Measurements from ENCODE around the gene ZFYVE9.
"Not testable (repeated sequence)": the region's sequence is repeated elsewhere in the genome, so short reads cannot be mapped to it uniquely, and the experiment has no call there.

The ZFYVE9 gene

DNA sequence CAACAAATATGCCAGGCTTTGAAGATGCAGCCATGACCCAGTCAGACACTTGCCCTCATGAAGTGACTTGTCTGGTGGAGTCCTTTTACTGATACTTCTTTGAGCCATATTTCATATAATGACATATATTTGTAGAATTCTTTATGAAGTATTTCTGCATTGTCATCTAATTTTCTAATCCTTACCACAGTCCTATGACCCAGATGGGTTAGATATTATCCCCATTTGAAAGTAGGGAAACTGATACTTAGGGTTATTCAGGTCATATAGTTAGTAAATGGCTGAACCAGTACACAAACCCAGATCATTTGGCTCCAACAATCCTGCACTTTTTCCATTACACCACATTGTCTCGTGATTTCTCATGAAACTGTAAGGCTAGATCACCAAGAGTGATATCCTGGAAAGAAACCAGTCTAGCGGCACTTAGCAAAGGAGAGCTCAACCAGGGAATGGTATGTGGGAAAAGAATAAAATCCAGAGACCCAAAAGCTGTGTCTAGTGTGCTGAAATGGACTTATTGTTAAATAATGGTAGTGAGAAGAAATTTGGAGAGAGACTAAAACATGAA, 49.6 kb downstream of the ZFYVE9 start:
- DNase-seq, result no peak

DNA sequence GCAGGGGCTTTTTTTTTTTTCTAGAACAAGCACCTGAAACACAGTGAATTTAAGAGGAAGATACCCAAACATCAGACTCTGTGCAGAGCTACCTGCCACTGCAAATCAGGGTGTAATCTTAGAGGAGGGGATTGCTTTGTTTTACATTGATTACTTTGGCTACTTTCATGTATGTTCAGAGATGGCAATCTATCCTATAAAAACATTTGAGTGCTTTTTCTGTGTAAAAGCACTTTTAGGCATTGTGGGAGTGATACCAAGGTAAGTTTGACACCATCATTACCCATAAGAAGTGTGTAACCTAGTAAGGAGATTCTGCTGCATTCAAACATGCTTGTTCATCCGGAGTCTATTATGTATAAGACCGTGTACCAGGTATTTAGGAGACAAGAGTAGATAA, 50.1 kb downstream of the ZFYVE9 start:
- DNase-seq, result no peak

DNA sequence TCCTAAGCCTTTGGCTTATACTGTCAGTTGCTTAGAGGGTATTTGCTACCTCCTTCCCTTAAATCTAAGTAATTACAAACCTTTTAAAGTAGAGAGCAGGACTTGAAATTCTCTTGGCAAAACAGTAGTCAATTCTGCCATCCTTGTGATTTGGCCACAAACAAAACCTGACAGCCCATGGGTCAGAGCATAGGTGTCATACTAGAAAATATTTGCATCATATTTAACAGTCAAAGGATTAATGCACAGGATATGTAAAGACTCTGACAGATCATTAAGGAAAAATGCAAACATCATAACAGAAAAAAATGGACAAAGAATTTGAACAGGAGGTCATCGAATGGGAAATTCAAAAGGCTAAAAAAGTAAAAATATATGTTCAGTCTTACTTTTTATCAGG, 50.5 kb downstream of the ZFYVE9 start:
- DNase-seq, result no peak

DNA sequence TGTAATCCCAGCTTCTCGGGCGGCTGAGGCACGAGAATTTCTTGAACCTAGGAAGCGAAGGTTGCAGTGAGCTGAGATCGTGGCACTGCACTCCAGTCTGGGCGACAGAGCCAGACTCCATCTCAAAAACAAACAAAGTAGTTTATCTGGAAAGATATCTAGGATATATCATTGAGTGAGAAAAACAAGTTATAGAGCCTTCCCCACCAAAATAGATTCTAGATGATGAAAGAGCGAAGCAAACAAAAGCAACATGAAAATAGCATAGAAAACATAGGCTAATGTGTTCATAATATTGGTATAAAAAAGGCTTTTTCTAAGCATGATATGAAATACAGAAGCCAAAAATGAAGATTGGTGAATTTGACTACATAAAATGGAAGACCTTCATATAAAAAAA, 52.1 kb downstream of the ZFYVE9 start:
- no peak for DNase-seq

DNA sequence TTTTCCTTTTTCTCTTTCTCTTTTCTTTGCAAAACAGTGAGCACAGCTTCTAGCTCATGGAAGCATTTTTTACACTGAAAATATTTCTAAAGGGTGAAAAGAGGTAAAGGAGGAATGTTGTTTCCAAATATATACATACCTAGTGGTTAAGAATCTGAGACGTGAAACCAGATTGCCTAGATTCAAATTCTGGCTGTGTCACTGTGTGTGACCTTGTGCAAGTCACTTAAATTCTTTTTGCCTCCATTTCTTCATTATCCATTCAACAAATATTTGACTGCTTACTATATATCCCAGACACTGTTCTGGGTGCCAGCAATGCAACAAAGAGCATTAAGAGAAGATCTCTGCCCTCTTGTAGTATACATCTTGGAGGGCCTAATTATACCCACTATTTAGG, 53.3 kb downstream of the ZFYVE9 start:
- no peak for DNase-seq

DNA sequence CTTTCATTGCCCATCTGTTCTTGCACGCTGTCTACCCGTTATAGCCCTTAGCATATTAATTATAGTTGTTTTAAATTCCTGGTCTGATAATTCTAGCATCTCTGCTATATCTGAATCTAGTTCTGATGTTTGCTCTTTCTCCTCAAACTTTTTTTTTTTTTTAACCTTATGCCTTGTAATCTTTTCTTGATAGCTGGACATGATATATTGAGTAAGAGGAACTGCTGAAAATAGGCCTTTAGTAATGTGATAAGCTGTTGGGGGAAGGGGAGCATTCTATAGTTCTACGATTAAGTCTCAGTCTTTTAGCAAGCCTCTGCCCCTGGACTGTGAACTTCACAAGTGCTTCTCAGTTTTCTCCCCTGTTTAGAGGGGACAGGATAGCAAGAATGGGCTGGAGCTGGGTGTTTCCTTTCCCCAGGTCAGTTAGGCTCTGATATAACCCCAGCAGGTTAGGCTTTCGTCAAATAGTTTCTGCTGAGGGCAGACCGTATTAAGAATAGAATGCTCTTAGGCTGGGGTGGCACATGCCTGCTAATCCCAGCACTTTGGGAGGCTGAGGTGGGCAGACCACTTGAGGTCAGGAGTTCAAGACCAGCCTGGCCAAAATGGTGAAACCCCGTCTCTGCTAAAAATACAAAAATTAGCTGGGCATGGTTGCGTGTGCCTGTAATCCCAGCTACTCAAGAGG, 62.2 kb downstream of the ZFYVE9 start:
- DNase-seq, result no peak

DNA sequence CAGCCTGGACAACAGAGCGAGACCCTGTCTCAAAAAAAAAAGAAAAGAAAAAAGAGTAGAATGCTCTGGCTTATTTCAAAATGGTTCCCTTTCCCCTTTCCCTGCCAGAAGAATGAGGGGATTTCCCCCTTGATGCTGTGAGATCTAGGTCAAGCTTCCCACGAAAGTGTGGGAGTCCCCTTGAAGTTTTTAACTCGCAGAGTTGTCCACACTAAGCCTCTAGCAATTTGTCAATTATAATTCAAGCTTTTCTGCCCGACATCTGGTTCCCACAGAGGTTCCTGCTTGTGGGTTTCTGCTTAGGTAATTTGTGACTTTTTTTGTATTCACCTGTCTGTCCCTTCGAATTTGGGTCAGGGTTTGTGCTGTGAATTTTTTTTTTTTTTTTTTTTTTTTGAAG, 62.8 kb downstream of the ZFYVE9 start:
- no peak for DNase-seq

DNA sequence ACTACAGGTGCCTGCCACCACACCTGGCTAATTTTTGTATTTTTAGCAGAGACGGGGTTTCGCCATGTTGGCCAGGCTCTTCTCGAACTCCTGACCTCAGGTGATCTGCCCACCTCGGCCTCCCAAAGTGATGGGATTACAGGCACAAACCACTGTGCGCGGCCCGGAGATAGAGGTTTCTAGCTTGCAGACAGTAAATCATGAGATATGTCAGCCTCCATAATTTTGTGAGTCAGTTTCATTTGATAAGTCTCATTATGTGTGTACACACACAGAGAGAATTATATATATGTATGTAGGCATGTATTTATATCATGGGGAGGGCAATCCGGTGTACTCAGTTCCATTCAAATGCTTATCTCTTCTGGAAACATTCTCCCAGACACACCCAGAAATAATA, 64.8 kb downstream of the ZFYVE9 start:
- DNase-seq, result not testable (repeated sequence)

DNA sequence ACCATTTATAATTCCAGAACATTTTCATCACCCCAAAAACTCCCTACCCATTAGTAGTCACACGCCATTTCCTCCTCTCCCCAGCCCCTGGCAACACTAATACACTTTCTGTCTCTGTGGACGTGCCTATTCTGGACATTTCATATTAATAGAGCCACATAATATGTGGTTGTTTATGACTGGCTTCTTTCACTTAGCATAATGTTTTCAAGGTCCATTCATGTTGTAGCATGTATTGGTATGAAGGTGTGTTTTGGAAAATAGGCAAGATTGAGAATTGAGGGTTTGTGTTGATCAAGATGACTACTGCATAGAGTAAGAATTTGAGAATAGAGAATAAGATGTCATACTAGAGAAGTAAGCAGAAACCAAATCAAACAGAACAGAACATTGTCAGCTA, 67.5 kb downstream of the ZFYVE9 start:
- DNase-seq, result no peak

DNA sequence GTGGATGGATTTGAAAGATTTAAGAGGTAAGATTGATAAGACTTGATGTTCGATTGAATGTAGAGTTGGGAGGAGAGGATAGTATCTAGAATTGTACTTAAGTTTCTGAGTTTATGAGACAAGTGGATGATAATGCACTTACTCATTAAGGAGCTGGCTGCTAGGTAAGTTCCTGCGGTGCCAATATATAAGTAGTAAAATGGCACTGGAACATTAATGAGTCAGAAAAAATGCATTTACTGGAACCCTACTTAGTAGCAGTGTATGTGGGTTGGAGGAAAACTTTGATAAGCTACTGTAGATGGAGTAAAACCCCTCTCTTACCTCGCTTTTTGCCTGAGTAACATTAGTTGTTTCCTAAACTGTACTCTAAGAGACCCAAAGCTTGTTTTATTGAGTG, 68.2 kb downstream of the ZFYVE9 start:
- no peak for DNase-seq

DNA sequence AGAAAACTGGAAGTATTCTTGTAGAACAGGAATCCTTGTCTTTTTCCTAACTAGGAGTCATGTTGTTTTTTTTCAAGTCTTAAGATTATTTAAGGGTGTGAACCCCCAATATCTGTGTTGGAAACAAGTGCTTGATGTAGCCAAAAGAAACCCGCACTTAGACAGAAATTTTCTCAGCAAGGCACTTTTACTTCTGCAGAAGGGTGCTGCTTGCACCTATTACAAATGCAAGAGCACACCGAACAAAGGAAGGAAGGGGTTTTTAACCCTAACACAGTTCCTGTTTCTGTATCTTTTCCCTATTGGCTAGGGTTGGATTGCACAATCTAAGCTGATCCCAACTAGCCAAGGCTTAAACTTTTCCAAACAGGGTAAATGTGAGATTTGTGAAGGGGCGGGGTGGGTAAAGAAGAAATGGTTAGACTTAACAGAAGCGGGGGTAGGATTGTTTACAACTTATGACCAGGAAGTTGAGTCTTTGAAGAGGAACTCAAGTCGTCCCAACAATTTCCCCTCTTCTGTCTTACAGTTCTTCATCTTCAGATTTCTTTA, 75.1 kb downstream of the ZFYVE9 start:
- DNase-seq, result no peak

DNA sequence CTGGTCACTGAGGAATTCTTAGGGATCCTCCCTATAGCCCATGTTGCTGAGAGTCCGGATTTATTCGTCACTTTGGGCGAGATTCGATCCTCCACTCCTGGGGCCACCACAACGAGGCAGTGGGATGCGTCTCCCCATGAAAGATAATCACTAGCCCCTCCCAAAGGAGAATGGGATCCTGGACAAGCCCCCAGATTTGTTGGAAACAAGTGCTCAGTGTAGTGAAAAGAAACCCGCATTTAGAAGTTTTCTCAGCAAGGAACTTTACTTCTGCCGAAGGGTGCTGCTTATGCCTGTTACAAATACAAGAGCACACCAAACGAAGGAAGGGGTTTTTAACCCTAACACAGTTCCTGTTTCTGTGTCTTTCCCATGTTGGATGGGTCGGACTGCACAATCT, 83.3 kb downstream of the ZFYVE9 start:
- no peak for DNase-seq

DNA sequence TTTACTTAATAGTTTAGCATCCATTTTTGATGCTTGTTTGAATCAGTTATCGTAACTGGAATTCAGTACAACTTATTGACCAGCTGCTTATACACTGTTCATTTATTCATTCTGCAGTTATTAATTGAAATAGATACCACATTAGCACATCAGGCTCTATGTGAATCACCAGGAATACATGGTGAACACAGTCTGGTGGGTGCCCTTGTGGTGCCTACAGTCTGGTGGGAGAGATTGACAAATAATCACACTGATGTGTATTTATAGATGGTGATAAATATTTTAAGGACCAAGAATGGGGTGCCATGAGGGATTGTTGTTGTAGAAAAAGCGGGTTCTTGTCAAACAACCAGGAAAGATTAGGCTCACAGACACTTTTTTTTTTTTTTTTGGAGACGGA, 87.6 kb downstream of the ZFYVE9 start:
- no peak for DNase-seq

DNA sequence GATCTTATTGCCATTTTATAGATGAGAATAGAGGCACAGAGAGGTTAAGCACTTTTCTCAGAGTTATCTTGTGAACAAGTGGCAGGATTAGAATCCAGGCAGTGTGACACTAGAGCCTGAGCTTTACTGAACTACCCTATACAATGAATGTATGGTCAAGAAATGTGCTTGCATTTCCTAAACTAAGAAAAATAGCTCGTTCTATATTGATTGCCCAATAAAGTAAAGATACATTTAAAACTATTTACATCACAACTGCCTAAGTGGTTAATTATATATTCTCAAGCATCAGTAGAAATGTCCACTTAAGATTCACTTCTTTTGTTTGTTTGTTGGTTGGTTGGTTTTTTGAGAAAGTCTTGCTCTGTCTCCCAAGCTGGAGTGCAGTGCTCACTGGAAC, 91.6 kb downstream of the ZFYVE9 start:
- DNase-seq, result no peak

DNA sequence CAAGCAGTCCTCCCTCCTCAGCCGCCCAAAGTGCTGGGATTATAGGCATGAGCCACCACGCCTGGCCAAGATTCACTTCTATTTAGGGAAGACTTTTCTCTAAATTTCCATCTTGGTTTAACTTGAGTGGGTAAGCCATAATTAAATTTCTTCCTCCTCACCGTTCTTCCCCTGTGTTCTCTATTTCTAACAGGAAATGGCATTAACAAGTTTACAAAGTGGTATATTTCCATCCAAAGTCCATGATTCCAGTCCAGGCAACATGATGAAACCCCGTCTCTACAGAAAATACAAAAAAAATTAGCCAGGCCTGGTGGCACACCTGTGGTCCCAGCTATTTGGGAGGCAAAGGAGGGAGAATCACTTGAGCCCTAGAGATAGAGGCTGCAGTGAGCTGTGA, 92.1 kb downstream of the ZFYVE9 start:
- no peak for DNase-seq

DNA sequence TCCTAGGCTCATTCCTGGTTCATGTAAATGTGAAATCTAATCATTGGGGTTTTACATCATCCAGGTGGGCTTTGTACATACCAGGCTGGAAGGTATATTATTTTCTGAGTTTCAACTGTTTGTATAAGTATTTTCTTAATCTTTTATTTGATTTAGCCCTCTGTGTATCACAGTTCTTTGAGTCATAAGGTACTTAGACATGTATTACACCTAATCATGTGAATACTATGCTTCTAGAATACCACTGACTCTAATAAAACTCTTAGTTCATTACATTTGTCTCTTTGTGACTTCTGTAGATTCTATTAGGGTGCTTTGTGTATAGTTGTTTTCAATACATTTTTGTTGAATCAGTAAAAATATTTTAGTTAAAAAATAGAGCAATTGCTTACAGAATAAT, 92.8 kb downstream of the ZFYVE9 start:
- no peak for DNase-seq

DNA sequence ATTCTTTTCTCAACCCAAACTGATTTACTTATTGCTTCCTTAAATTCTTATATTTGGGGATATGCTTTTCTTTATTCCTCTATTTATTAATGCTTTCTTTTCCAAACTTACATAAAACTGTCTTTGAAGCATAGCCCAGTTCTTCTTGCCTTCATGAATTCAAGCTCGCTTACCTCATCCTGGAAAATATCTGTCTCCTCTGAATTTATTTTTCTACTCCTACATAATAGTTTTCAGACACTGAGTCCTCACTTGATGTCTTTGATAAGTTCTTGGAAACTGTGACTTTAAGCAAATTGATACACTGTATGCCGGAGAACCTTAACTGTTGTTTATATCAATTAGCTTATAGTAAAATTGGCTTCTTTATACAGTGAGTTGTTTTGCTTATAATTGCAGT, 93.8 kb downstream of the ZFYVE9 start:
- no peak for DNase-seq

DNA sequence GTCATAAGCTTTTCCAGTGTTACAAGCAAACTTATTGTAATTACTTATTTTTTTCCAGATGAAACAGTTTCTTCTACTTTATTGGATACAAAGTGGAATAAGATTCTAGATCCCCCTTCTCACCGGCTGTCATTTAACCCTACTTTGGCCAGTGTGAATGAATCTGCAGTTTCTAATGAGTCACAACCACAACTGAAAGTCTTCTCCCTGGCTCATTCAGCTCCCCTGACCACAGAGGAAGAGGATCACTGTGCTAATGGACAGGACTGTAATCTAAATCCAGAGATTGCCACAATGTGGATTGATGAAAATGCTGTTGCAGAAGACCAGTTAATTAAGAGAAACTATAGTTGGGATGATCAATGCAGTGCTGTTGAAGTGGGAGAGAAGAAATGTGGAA, 95.5 kb downstream of the ZFYVE9 start:
- DNase-seq, result no peak

DNA sequence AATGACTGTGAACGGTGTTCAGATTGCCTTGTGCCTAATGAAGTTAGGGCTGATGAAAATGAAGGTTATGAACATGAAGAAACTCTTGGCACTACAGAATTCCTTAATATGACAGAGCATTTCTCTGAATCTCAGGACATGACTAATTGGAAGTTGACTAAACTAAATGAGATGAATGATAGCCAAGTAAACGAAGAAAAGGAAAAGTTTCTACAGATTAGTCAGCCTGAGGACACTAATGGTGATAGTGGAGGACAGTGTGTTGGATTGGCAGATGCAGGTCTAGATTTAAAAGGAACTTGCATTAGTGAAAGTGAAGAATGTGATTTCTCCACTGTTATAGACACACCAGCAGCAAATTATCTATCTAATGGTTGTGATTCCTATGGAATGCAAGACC, 96.6 kb downstream of the ZFYVE9 start:
- DNase-seq, result no peak

DNA sequence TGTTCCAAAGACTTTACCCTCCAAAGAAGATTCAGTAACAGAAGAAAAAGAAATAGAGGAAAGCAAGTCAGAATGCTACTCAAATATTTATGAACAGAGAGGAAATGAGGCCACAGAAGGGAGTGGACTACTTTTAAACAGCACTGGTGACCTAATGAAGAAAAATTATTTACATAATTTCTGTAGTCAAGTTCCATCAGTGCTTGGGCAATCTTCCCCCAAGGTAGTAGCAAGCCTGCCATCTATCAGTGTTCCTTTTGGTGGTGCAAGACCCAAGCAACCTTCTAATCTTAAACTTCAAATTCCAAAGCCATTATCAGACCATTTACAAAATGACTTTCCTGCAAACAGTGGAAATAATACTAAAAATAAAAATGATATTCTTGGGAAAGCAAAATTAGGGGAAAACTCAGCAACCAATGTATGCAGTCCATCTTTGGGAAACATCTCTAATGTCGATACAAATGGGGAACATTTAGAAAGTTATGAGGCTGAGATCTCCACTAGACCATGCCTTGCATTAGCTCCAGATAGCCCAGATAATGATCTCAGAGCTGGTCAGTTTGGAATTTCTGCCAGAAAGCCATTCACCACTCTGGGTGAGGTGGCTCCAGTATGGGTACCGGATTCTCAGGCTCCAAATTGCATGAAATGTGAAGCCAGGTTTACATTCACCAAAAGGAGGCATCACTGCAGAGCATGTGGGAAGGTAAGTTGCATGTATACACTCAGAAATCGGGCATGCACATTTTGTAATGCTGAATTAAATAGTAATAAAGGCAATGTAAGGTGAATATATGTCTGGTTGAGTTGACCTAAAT, 97.2 kb downstream of the ZFYVE9 start:
- no peak for DNase-seq

DNA sequence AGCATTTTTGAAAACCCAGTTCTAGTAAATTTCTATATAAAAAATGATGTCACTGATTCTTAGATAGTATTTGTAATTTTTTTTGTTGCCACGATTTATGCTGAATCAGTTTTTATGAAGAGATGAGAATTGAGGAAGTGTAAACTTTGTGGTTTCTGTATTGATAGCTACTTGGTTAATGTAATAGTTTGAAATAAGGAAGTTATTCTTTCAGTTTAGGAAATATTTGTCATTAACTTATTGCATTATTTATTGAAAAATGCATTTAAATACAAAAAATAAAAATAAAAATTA, 97.8 kb downstream of the ZFYVE9 start:
- no peak for DNase-seq

DNA sequence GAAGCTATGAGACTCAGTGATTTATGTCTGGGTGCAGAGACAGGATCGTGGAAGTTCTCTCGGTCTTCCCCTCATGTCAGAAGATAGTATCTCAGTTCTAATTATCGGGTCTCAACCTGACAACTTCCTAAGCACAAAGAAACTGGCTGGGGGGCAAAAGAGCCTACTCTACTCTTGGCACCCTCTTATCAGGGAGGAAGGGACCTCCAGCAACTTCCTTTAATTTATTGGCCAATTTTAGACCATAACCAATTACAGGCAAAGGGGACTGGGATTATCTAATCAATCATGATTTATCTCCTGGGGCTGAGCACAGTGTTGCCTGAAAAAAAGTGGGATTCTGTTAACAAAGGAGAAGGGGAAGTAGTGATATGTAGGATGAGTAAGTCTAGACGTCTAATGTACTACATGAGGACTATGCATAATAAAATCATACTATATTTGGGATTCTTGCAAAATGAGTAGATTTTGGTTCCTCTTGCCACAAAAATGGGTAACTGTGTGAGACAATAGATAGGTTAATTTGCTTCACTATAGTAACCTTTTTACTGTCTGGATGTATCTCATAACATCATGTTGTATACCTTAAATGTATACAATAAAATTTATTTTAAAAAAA, 98.8 kb downstream of the ZFYVE9 start:
- no peak for DNase-seq

DNA sequence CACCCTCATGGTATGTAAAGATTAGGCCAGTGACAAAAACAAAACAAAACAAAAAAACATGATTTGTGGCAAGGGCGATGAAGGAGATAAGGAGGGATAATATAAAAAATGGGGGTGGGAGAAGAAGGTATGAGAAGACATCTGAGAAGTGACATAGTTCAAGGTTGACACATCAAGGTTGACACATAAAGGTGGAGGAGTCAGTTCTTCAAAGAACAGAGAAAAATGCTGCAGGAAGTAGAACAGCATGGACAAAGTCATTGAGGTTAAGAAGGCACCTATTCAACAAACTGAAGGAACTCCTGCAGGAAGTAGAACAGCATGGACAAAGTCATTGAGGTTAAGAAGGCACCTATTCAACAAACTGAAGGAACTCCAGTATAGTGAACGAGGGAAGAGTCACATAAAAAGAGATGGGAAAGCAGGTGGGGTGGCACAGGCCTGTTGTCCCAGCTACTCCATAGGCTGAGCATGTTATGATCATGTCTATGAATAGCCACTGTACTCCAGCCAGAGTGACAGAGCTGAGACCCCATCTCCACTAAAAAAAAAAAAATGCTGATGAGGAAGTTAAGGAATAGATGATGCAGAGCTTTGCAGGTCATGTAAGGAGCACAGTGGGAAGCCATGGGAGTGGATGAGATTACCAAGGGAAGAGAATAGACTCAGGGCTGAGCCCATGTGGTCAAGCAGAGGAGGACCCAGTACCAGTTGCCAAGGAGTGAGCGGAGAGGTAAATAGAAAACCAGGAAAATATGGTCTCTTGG, 101.5 kb downstream of the ZFYVE9 start:
- no peak for DNase-seq
